HFFc6 (cell line): ENCODE measurements around the gene DYNLRB2. TPM values are rescaled to one million over a fixed set of nuclear protein-coding genes. Genes with fewer than 3 reads are reported as not detected.

Experiments
- DNase-seq: peaks from one replicate; pipeline ENCODE4 v3.0.0-alpha.2; 2018
- H3K27ac Mint-ChIP-seq: 2 replicates; pipeline ENCODE4 v1.8.0; 2020; ENCODE audit warnings: mild to moderate bottlenecking, mixed read lengths
- H3K27me3 Mint-ChIP-seq: 2 replicates; pipeline ENCODE4 v1.8.0; 2021; ENCODE audit warnings: mild to moderate bottlenecking, moderate library complexity, mixed read lengths; ENCODE audit not compliant: insufficient read depth
- H3K36me3 Mint-ChIP-seq: 2 replicates; pipeline ENCODE4 v1.8.0; 2021; ENCODE audit warnings: low read depth, mixed read lengths
- H3K4me1 Mint-ChIP-seq: 2 replicates; pipeline ENCODE4 v1.8.0; 2020; ENCODE audit warnings: low read depth, mixed read lengths
- H3K4me3 Mint-ChIP-seq: 2 replicates; pipeline ENCODE4 v1.8.0; 2020; ENCODE audit warnings: mild to moderate bottlenecking, moderate library complexity, mixed read lengths
- H3K9me3 Mint-ChIP-seq: 2 replicates; pipeline ENCODE4 v1.8.0; 2020; ENCODE audit warnings: mild to moderate bottlenecking, mixed read lengths
- total RNA-seq, 6 experiments: library from RNA; stranded (reverse); fragmentation: NEBNext Ultra II Directional; extraction: Animal tissue kit (Norgen Biotek cat#: 25700); gene quantifications; 2 replicates in 1 of 6; 3 replicates in 5 of 6; pipeline ENCODE4 v1.2.3, GENCODE V29; 2021
- TF ChIP-seq, protein P1 (sequence below): fragments of 200-600 bp; sonication (generic); IDR thresholded peaks from 2 replicates; pipeline ENCODE4 v1.5.0; 2021; ENCODE audit warnings: antibody characterized with exemption, mild to moderate bottlenecking

Gene DYNLRB2
- total RNA-seq, 6 experiments from 2014 or later, result 0.52 TPM; not detected in 5

GRCh38 chr16:80536238-80536637 is 4.6 kb upstream of the DYNLRB2 start:
- no peak overlapping the region for H3K27ac Mint-ChIP-seq
- no peak overlapping the region for H3K4me3 Mint-ChIP-seq
- H3K4me1 Mint-ChIP-seq, result peaks cover 13% of the 10 kb centered on the region
- no peaks in the 10 kb centered on the region for H3K9me3 Mint-ChIP-seq
- TF ChIP-seq, protein P1, sequence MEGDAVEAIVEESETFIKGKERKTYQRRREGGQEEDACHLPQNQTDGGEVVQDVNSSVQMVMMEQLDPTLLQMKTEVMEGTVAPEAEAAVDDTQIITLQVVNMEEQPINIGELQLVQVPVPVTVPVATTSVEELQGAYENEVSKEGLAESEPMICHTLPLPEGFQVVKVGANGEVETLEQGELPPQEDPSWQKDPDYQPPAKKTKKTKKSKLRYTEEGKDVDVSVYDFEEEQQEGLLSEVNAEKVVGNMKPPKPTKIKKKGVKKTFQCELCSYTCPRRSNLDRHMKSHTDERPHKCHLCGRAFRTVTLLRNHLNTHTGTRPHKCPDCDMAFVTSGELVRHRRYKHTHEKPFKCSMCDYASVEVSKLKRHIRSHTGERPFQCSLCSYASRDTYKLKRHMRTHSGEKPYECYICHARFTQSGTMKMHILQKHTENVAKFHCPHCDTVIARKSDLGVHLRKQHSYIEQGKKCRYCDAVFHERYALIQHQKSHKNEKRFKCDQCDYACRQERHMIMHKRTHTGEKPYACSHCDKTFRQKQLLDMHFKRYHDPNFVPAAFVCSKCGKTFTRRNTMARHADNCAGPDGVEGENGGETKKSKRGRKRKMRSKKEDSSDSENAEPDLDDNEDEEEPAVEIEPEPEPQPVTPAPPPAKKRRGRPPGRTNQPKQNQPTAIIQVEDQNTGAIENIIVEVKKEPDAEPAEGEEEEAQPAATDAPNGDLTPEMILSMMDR, result no peak
- no peak for DNase-seq
- H3K27me3 Mint-ChIP-seq, result peaks cover 7% of the 10 kb centered on the region
- H3K36me3 Mint-ChIP-seq, result peaks cover 4% of the 10 kb centered on the region; the same call in 1 of the 2 replicates

GRCh38 chr16:80541306-80541694 is 507 bp downstream of the DYNLRB2 start:
- Mint-ChIP-seq H3K27ac (peak overlapping the region; percentile 89), H3K4me3 (peak overlapping the region; percentile 94), H3K4me1 (peaks cover 19% of the 10 kb centered on the region), H3K27me3 (peaks cover 4% of the 10 kb centered on the region), H3K36me3 (peaks cover 4% of the 10 kb centered on the region; the same call in 1 of the 2 replicates), H3K9me3 (no peaks in the 10 kb centered on the region)
- TF ChIP-seq, protein P1, result no peak
- no peak for DNase-seq

DNA sequence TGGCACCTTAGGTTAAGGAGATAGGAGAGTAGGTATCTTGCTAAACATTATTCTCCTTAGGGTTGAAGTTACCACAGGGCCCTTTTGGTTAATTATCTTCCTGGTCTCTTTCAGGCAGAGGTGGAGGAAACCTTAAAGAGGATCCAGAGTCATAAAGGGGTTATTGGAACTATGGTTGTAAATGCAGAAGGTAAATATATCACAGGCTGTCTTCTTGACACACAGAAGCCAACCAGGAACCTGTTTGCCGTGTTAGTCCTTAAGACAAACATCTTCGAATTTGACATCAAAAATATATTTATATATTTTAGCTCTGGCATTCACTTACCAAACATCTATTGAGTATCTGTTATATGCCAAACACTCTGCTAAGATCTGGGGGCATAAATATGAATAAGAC is 2.4 kb downstream of the DYNLRB2 start:
- H3K27ac Mint-ChIP-seq, result no peak overlapping the region
- DNase-seq, result no peak
- peaks cover 19% of the 10 kb centered on the region for H3K4me1 Mint-ChIP-seq
- H3K27me3 Mint-ChIP-seq, result peaks cover 1% of the 10 kb centered on the region
- H3K4me3 Mint-ChIP-seq, result no peak overlapping the region
- peaks cover 4% of the 10 kb centered on the region; the same call in 1 of the 2 replicates for H3K36me3 Mint-ChIP-seq
- TF ChIP-seq, protein P1, result no peak
- no peaks in the 10 kb centered on the region for H3K9me3 Mint-ChIP-seq

DNA sequence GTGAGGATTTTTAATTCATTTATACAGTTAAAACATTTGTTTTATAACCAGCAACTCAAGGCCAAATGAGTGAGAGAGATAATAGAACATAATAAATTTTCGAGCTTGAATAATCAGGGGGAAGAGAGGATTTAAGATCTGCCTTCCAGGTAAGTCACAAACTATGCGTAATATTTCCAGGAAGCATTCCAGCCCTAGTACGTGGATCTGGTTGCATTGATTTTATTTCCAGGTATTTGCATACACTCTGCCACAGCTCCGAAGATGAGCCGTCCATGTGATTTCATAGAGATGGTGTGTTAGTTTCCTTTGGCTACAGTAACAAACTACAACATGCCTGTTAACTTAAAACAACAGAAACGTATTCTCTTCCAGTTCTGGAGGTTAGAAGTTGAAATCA is 3.5 kb downstream of the DYNLRB2 start:
- Mint-ChIP-seq H3K4me1 (peaks cover 19% of the 10 kb centered on the region), H3K27ac (no peak overlapping the region), H3K27me3 (peaks cover 1% of the 10 kb centered on the region), H3K36me3 (peaks cover 4% of the 10 kb centered on the region; the same call in 1 of the 2 replicates), H3K9me3 (no peaks in the 10 kb centered on the region), H3K4me3 (no peak overlapping the region)
- TF ChIP-seq, protein P1, result no peak
- no peak for DNase-seq

DNA sequence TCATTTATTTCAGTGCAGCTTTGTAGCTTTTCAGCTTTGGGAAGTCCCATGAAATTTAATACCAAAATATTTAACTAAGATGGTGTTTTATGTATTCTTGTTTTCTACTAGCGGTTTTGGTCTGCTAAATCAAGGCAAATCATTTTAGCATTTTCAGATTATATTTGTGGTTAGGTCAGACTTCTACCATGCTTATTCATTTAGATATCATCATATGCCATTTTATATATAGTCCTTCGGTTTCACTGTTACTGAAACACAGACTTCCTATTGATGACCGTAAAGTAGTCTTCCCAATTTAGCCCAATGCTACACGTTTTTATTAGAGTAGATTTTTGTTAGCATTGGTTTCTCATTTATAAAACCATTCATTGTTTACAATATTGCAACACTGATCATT is 5.5 kb downstream of the DYNLRB2 start:
- TF ChIP-seq, protein P1, result no peak
- Mint-ChIP-seq H3K27me3 (peaks cover 5% of the 10 kb centered on the region), H3K9me3 (no peaks in the 10 kb centered on the region), H3K27ac (no peak overlapping the region), H3K36me3 (no peaks in the 10 kb centered on the region), H3K4me3 (no peak overlapping the region), H3K4me1 (peaks cover 6% of the 10 kb centered on the region)
- no peak for DNase-seq

DNA sequence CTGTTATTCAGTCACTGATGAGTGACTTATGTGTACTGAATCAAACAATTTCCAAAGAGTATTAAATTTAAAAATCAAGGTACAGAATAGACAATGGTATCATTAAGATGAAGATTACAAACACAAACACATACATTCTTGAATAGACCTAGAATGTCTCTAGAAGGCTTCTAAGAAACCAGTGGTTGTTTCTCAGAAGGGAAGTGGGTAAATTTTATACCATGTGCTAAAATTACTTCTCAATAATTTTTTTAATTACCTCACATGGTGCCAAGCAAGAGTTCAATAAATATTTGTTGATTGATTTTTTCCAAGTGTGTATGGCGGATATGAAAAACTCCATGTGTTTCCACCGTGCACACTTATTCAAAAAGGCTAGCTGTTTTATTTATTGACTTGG is 6.4 kb downstream of the DYNLRB2 start:
- H3K27ac Mint-ChIP-seq, result no peak overlapping the region
- TF ChIP-seq, protein P1, result no peak
- H3K4me1 Mint-ChIP-seq, result no peaks in the 10 kb centered on the region
- H3K36me3 Mint-ChIP-seq, result no peaks in the 10 kb centered on the region
- no peak overlapping the region for H3K4me3 Mint-ChIP-seq
- H3K27me3 Mint-ChIP-seq, result peaks cover 4% of the 10 kb centered on the region; the same call in 1 of the 2 replicates
- H3K9me3 Mint-ChIP-seq, result no peaks in the 10 kb centered on the region
- DNase-seq, result no peak
